Right cardiac atrium (tissue), 5 donors: ENCODE results near the gene UGT8. TPM values are rescaled to one million over a fixed set of nuclear protein-coding genes. Genes with fewer than 3 reads are reported as not detected.

Experiments
- ATAC-seq, 2 donors: fragments of 200-7000 bp; cut with Tn5 transposase; one replicate each; pipeline versions ENCODE4 v1.8.0 to v1.9.1; 2020; ENCODE audit warnings: moderate library complexity in 2 of 2, mild to moderate bottlenecking in 1 of 2
- DNase-seq, 3 donors: peaks; one replicate each; pipeline ENCODE4 v3.0.0-alpha.2; 2020
- H3K27ac ChIP-seq: one replicate; pipeline ENCODE4 v1.5.1; 2013; ENCODE audit warnings: mild to moderate bottlenecking, low read length, control low read depth, moderate library complexity
- H3K27me3 ChIP-seq: one replicate; pipeline ENCODE4 v1.6.1; 2013; ENCODE audit not compliant: control insufficient read depth, insufficient read depth
- H3K4me1 ChIP-seq: one replicate; pipeline ENCODE4 v1.6.1; 2013; ENCODE audit warnings: low read length; ENCODE audit not compliant: control insufficient read depth, insufficient read depth
- H3K4me3 ChIP-seq: one replicate; pipeline ENCODE4 v1.5.1; 2013; ENCODE audit warnings: low read length, control low read depth
- H3K9me3 ChIP-seq: one replicate; pipeline ENCODE4 v1.6.1; 2013; ENCODE audit warnings: low read length; ENCODE audit not compliant: control insufficient read depth
- WGBS: extraction: QIAGEN DNeasy Blood & Tissue Kit; methylation state at CpG from one replicate; pipeline ENCODE4 v1.1.7; 2013; 5-methylcytosine and 5-hydroxymethylcytosine counted together
- intact Hi-C, 4 donors: fragments of 100-400 bp; cut with DNase I; formaldehyde crosslinking; loops; one replicate each; pipeline versions ENCODE4 v1.11.0 to v1.14.0; 2022 to 2023
- microRNA-seq, 2 donors: library from miRNA; unstranded; fragments of <30 nt; microRNA quantifications; one replicate each; pipeline ENCODE4 v1.2.0, GENCODE V29; 2020 to 2021
- polyA plus RNA-seq: library from polyadenylated mRNA; stranded (reverse); fragments of 200-250 nt; gene quantifications from one replicate; pipeline ENCODE4 v1.2.3, GENCODE V29; 2013
- total RNA-seq, 4 donors: library from RNA; stranded (reverse); fragmentation: NEBNext Ultra II Directional; extraction: Animal tissue kit (Norgen Biotek cat#: 25700); gene quantifications; one replicate each; pipeline ENCODE4 v1.2.1, GENCODE V29; 2021
- donor health status: healthy with polysubstance abuse.
- donor health status: DM: no; HTN: yes; CAD: no.
- donor health status: DM: no; HTN: no; CAD: no.
- donor health status: DM: no; HTN: yes; CAD: no; lungs with severe emphysema.
- donor health status: DM: yes; HTN: yes; CAD: no.

The UGT8 gene
- total and polyA plus RNA-seq, 5 donors = 0.29 to 0.81 (median 0.33) TPM; not detected in 1

DNA sequence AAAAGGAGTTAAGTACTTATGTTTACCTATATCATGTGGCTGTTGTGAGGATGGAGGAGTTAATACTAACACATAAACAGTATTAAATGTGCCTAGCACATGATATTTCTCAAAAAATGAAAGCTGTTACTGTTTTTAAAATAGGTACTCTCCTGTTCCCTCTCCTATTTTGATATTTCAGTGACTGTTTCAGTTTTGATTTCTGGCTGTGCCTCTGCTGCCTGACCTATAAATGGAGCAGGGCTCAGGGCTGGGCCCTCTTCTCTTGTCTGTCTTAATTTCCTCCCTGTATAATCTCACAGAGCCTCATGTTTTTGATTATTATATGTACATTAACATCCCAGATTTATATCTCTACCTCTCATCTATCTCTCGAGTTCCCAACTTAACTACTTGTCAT lies 93.3 kb downstream of the UGT8 start:
- no peaks in the 10 kb centered on the region for H3K9me3 ChIP-seq
- intact Hi-C loops = loop anchor here in 2 of 4 donors (10.0 kb wide), 1 partner anchor 307 kb away; no protein-coding TSS in a partner anchor
- ATAC-seq = no peak
- H3K4me1 ChIP-seq = no peaks in the 10 kb centered on the region
- H3K27me3 ChIP-seq = no peaks in the 10 kb centered on the region
- H3K27ac ChIP-seq = no peak overlapping the region
- no peak overlapping the region for H3K4me3 ChIP-seq
- WGBS = 72% methylated on average over 1 of the region's 1 CpG
- DNase-seq = no peak

DNA sequence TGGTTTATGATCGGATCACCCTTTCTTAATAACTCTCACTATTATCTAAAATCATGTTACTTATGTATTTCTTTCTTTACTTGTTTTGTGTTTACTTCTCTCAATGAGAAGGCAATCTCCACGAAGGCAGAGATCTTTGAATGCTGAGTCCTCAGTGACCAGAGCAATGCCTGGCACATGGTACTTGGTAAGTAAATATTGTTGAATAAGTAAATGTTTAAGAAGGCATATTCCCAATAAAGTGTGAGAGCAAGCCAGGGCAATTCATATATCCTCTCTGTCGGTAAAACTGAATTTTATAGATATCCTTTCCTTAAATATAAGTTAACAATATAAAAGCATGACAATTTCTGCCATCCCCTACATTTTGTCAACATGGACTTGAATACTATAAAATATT lies 94.4 kb downstream of the UGT8 start:
- Histone ChIP-seq H3K9me3 (no peaks in the 10 kb centered on the region), H3K27ac (no peak overlapping the region), H3K4me1 (no peaks in the 10 kb centered on the region), H3K27me3 (no peaks in the 10 kb centered on the region), H3K4me3 (no peak overlapping the region)
- ATAC-seq (no peak), DNase-seq (no peak)
- intact Hi-C loops = loop anchor here in 2 of 4 donors (10.0 kb wide), 1 partner anchor 308 kb away; no protein-coding TSS in a partner anchor
- 90% methylated on average over 3 of the region's 3 CpGs for WGBS

DNA sequence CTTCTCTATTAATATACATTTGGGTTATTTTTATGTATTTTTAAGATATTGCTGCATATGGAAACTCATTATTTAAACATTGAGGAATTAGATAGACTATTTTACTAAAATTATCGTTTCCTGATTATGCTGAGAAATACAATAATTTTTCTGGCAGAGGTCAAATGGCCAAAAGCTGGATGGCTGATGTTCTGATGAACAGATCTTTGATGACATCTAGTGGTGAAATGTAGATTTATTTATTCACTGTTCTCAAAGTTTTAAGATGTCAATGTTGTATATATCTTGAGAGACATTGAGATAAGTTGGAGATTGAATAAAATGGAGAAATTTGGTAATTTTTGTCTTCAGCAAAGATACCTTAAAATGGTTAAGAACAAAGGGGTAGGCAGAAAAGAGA lies 96.2 kb downstream of the UGT8 start:
- DNase-seq (no peak), ATAC-seq (no peak)
- 3% methylated on average over 1 of the region's 1 CpG for WGBS
- Histone ChIP-seq H3K27me3 (no peaks in the 10 kb centered on the region), H3K9me3 (no peaks in the 10 kb centered on the region), H3K4me3 (no peak overlapping the region), H3K27ac (no peak overlapping the region), H3K4me1 (no peaks in the 10 kb centered on the region)
- intact Hi-C loops = loop anchor here in 3 of 4 donors (5.0 to 10.0 kb wide), 2 partner anchors 307 to 310 kb away; no protein-coding TSS in a partner anchor

DNA sequence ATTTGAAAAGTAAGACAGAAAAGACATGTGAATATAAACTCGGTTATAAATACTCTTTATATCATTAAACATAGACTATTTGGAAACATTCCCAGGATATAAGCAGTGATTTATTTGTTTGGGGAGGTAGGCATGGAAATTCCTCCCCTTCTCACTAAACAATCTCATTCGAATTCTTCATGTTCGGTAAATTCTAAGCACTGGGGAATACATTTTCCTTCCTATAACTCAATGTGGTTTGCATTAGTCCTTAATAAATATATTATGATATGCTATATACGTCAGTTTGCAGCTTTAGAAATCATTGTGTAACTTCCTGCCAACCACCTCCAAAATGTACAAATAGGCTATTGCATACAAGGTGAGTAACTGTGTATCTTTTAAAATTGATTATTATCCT lies 99.6 kb downstream of the UGT8 start:
- no peak overlapping the region for H3K4me3 ChIP-seq
- ATAC-seq = no peak
- no peaks in the 10 kb centered on the region for H3K27me3 ChIP-seq
- no peak for DNase-seq
- intact Hi-C loops = loop anchor here in 3 of 4 donors (5.0 to 10.0 kb wide), 2 partner anchors 311 to 313 kb away; no protein-coding TSS in a partner anchor
- H3K9me3 ChIP-seq = no peaks in the 10 kb centered on the region
- H3K27ac ChIP-seq = no peak overlapping the region
- WGBS = 36% methylated on average over 4 of the region's 4 CpGs
- H3K4me1 ChIP-seq = no peaks in the 10 kb centered on the region

DNA sequence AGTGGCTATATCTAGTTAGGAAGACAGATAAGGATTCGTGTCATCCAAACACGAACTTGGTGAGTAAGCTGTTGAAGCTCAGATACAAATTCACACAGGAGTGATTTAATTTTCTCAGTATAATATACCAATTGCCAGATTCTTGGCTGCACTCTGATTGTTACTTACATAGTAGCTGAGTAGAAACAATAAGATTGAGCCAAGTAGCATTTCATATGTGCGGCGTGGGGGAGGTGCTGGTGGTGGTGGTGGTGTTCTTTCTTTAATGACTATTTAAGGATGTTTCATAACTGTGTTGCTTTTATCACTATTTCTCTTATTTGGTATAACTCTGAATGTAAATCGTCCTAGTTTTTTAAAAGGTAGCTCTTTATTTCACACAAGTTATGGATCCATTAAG lies 102.9 kb downstream of the UGT8 start:
- intact Hi-C loops = no loop called here
- H3K4me1 ChIP-seq = no peaks in the 10 kb centered on the region
- no peak overlapping the region for H3K27ac ChIP-seq
- DNase-seq (no peak), ATAC-seq (no peak)
- 53% methylated on average over 5 of the region's 5 CpGs for WGBS
- no peaks in the 10 kb centered on the region for H3K9me3 ChIP-seq
- H3K27me3 ChIP-seq = no peaks in the 10 kb centered on the region
- no peak overlapping the region for H3K4me3 ChIP-seq

DNA sequence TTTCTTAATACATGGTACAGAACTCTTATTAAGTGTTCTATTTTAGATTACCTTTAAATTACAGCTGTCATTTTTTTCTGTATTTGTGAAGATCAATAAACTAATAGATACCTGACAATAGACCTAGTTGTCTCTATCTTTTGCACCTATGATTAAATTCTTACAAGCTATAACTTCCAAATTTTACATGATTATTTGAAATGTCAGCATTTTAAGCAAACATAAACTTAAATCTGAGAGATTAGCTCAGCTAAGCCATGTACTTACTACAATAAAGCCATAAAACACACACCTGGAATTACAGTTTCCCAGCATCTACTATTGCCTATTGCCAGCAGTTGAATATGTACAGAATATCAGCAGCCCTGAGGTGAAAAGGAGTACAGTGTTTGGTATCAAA lies 118.8 kb downstream of the UGT8 start:
- no peaks in the 10 kb centered on the region for H3K9me3 ChIP-seq
- no peak overlapping the region for H3K27ac ChIP-seq
- H3K4me3 ChIP-seq = no peak overlapping the region
- ATAC-seq = no peak
- H3K27me3 ChIP-seq = no peaks in the 10 kb centered on the region
- no peaks in the 10 kb centered on the region for H3K4me1 ChIP-seq
- intact Hi-C loops = no loop called here
- no peak for DNase-seq

DNA sequence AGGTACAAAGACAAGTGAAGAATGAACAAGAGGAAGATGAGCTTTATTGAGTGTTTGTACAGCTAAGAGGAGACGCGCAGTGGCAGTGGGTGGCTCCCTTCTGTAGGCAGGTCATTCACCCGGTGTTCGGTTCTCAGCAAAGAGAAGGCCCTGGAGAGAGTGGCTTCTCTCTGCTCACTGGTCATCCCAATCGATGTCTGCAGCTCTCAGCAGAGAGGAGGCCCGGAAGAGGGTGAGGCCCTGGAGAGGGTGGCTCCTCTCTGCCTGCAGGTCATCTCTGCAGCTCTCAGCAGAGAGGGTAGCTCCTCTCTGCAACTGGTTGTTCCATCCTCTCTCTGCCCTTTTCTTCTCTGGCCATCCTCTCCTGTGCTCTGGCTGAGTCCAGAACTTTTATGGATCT lies 126.5 kb downstream of the UGT8 start:
- WGBS = 63% methylated on average over 6 of the region's 6 CpGs

DNA sequence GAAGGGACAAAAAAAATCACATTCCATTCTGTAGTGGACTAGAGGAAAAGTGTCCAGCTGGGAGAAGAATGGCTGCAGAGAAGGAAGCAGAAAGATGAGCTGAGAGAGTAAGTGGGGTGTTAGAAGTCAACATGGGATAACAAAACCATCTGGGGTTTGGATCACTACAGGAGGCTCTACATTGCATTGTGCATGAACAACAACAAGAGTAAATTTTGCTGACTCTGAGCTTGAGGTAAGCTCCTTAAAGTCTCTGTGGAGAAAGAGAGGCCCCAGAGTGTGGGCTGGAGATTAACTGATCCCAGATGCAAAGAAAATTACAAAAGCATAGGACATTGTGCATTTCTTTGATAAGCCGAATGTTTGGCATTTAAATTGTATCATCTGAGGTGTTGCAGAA lies 128.9 kb downstream of the UGT8 start:
- Histone ChIP-seq H3K4me3 (no peak overlapping the region), H3K4me1 (no peaks in the 10 kb centered on the region), H3K9me3 (no peaks in the 10 kb centered on the region), H3K27me3 (no peaks in the 10 kb centered on the region), H3K27ac (no peak overlapping the region)
- ATAC-seq (no peak), DNase-seq (no peak)
- WGBS = 0% methylated on average over 1 of the region's 1 CpG
- intact Hi-C loops = no loop called here

More for the DNA sequence above, 126.5 kb downstream of the UGT8 start:
- ATAC-seq (no peak), DNase-seq (no peak)
- Histone ChIP-seq H3K4me1 (no peaks in the 10 kb centered on the region), H3K9me3 (no peaks in the 10 kb centered on the region), H3K4me3 (no peak overlapping the region), H3K27me3 (no peaks in the 10 kb centered on the region), H3K27ac (no peak overlapping the region)
- intact Hi-C loops = no loop called here

Small RNA genes lying within 50 kb of the gene (microRNA-seq; reads per million reads assigned to microRNA genes)
- 0 to 0.42 reads per million in 2 donors for gene MIR577
